BJ (cell line): ENCODE measurements around the gene APBA2. TPM values are rescaled to one million over a fixed set of nuclear protein-coding genes. Genes with fewer than 3 reads are reported as not detected.
"Not testable (repeated sequence)": the region's sequence is repeated elsewhere in the genome, so short reads cannot be mapped to it uniquely, and the experiment has no call there.

ENCODE experiments used
- CTCF ChIA-PET: fragments of 350-600 bp; formaldehyde crosslinking; extraction: SDS; loops from one replicate; lab custom pipeline; 2021; ENCODE audit warnings: antibody characterized with exemption, inconsistent platforms; lab: Yijun Ruan, JAX
- POLR2A ChIA-PET: fragments of 300-600 bp; sonication (Branson Sonifier 250); formaldehyde crosslinking; extraction: SDS; loops from one replicate; lab custom pipeline; 2021; ENCODE audit warnings: antibody characterized with exemption; lab: Charles Lee
- DNase-seq: peaks from one replicate; pipeline ENCODE4 v3.0.0-alpha.2; 2011; ENCODE audit warnings: low read depth
- H3K27me3 ChIP-seq: 2 replicates; pipeline ENCODE4 v1.6.0; 2011; ENCODE audit warnings: low read length; ENCODE audit not compliant: control insufficient read depth, insufficient read depth
- H3K36me3 ChIP-seq: 2 replicates; pipeline ENCODE4 v1.5.1; 2011; ENCODE audit warnings: low read length; ENCODE audit not compliant: control insufficient read depth, insufficient read depth
- H3K4me3 ChIP-seq: 2 replicates; pipeline ENCODE4 v1.5.1; 2011; ENCODE audit warnings: low read depth, mild to moderate bottlenecking, control low read depth, low read length
- CTCF ChIP-seq: IDR thresholded peaks from 2 replicates; pipeline ENCODE4 v1.5.1; 2011; ENCODE audit warnings: low read depth, mild to moderate bottlenecking, control low read depth, inconsistent platforms, low read length, moderate library complexity; ENCODE audit not compliant: insufficient read depth
- polyA plus RNA-seq: library from polyadenylated mRNA; depleted of rRNA; stranded (reverse); fragments of >200 nt; gene quantifications from 2 replicates; pipeline ENCODE4 v1.2.3, GENCODE V29; 2011

Gene APBA2
- polyA plus RNA-seq, 1 experiment = 15.1 TPM

- H3K27me3 ChIP-seq = no peaks in the 10 kb centered on the region
- DNase-seq = no peak
- H3K4me3 ChIP-seq = no peak overlapping the region
- no peak for TF ChIP-seq CTCF
- POLR2A ChIA-PET = no interaction called here
- H3K36me3 ChIP-seq = no peaks in the 10 kb centered on the region
- CTCF ChIA-PET = no interaction called here
Measured at GRCh38 chr15:29018120-29018805, 132.5 kb downstream of the APBA2 start.

GRCh38 chr15:29018995-29019976, 133.5 kb downstream of the APBA2 start:
- no peak for TF ChIP-seq CTCF
- DNase-seq = no peak
- no peak overlapping the region for H3K4me3 ChIP-seq
- no peaks in the 10 kb centered on the region for H3K36me3 ChIP-seq
- ChIA-PET POLR2A (no interaction called here), CTCF (no interaction called here)
- H3K27me3 ChIP-seq = no peaks in the 10 kb centered on the region

- Histone ChIP-seq H3K27me3 (no peaks in the 10 kb centered on the region), H3K36me3 (no peaks in the 10 kb centered on the region), H3K4me3 (no peak overlapping the region)
- TF ChIP-seq CTCF = no peak
- ChIA-PET CTCF (no interaction called here), POLR2A (no interaction called here)
- no peak for DNase-seq
Measured at GRCh38 chr15:29021857-29022256, 136.1 kb downstream of the APBA2 start.

GRCh38 chr15:29024662-29025061, 138.9 kb downstream of the APBA2 start:
- no peak for TF ChIP-seq CTCF
- CTCF ChIA-PET = no interaction called here
- Histone ChIP-seq H3K36me3 (no peaks in the 10 kb centered on the region), H3K27me3 (no peaks in the 10 kb centered on the region), H3K4me3 (no peak overlapping the region)
- DNase-seq = no peak
- POLR2A ChIA-PET = no interaction called here

- DNase-seq, H3K27me3 ChIP-seq, H3K36me3 ChIP-seq, CTCF ChIA-PET, POLR2A ChIA-PET, H3K4me3 ChIP-seq: not testable (repeated sequence)
Measured at GRCh38 chr15:29025411-29025810, 139.6 kb downstream of the APBA2 start.

GRCh38 chr15:29028158-29028557, 142.4 kb downstream of the APBA2 start:
- H3K27me3 ChIP-seq, CTCF ChIA-PET, DNase-seq, H3K4me3 ChIP-seq, POLR2A ChIA-PET, H3K36me3 ChIP-seq: not testable (repeated sequence)
